ENCODE data around the gene TRABD2B. TPM values are rescaled to one million over a fixed set of nuclear protein-coding genes. Genes with fewer than 3 reads are reported as not detected.

Gene TRABD2B
- total and polyA plus RNA-seq, 2 experiments from 2014 or later: 1.00 to 2.3 TPM

- no peaks in the 10 kb centered on the region for H3K27me3 ChIP-seq
- H3K9me2 ChIP-seq (replicated peaks; ENCODE audit: insufficient read depth): no peaks in the 10 kb centered on the region
- H3K4me3 ChIP-seq: no peak overlapping the region
- H3K4me2 ChIP-seq: no peak overlapping the region
- WGBS (ENCODE audit: low lambda C conversion rate, missing lambda C conversion rate): 61% methylated on average over 3 of the region's 3 CpGs
- H2AFZ ChIP-seq: no peak overlapping the region
- no peak for DNase-seq (ENCODE audit: low spot score)
- peaks cover 12% of the 10 kb centered on the region for H3K4me1 ChIP-seq (ENCODE audit: insufficient read depth)
- no peaks in the 10 kb centered on the region for H3K9me3 ChIP-seq (ENCODE audit: low read depth)
- no peak for TF ChIP-seq EZH2phosphoT487 (IDR thresholded peaks at IDR 0.05; ENCODE audit: low read depth, severe bottlenecking, unreplicated experiment)
- no peak for TF ChIP-seq EZH2 (IDR thresholded peaks at IDR 0.05; ENCODE audit: borderline replicate concordance)
- TF ChIP-seq, protein P1, sequence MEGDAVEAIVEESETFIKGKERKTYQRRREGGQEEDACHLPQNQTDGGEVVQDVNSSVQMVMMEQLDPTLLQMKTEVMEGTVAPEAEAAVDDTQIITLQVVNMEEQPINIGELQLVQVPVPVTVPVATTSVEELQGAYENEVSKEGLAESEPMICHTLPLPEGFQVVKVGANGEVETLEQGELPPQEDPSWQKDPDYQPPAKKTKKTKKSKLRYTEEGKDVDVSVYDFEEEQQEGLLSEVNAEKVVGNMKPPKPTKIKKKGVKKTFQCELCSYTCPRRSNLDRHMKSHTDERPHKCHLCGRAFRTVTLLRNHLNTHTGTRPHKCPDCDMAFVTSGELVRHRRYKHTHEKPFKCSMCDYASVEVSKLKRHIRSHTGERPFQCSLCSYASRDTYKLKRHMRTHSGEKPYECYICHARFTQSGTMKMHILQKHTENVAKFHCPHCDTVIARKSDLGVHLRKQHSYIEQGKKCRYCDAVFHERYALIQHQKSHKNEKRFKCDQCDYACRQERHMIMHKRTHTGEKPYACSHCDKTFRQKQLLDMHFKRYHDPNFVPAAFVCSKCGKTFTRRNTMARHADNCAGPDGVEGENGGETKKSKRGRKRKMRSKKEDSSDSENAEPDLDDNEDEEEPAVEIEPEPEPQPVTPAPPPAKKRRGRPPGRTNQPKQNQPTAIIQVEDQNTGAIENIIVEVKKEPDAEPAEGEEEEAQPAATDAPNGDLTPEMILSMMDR (IDR thresholded peaks at IDR 0.05; ENCODE audit: poor library complexity): no peak
- no peak overlapping the region for H3K27ac ChIP-seq
- no peaks in the 10 kb centered on the region for H3K79me2 ChIP-seq
- no peaks in the 10 kb centered on the region for H4K20me1 ChIP-seq (ENCODE audit: insufficient read depth, poor library complexity, severe bottlenecking)
- H3K36me3 ChIP-seq (replicated peaks; ENCODE audit: insufficient read depth, low read depth): no peaks in the 10 kb centered on the region
Measured at GRCh38 chr1:47970882-47971281, 26.3 kb downstream of the TRABD2B start.

DNA sequence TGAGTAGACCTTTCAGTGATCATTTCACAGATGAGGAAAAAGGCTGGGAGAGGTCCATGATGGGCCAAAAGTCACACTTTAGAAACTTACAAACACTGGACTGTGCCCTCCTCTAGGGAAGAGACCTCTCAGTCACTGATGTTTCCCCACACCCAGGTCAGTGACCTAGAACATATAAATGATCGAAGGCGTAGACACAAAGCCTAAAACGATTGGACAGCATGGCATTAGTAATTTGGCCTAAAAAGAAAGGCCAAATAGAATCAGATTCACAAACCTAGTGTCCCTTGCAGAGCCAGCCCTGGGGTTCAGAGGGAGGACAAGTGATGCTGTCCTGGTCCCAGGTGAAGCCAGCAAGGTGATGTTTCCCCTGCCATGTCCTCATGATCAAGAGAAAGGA lies 27.7 kb downstream of the TRABD2B start:
- peak overlapping the region; percentile 45 for H3K27ac ChIP-seq
- peaks cover 16% of the 10 kb centered on the region for H3K4me1 ChIP-seq (ENCODE audit: insufficient read depth)
- H4K20me1 ChIP-seq (ENCODE audit: insufficient read depth, poor library complexity, severe bottlenecking): no peaks in the 10 kb centered on the region
- no peaks in the 10 kb centered on the region for H3K79me2 ChIP-seq
- no peak overlapping the region for H2AFZ ChIP-seq
- H3K36me3 ChIP-seq (replicated peaks; ENCODE audit: insufficient read depth, low read depth): no peaks in the 10 kb centered on the region
- H3K9me3 ChIP-seq (ENCODE audit: low read depth): no peaks in the 10 kb centered on the region
- DNase-seq (ENCODE audit: low spot score): no peak
- no peak for TF ChIP-seq EZH2phosphoT487 (IDR thresholded peaks at IDR 0.05; ENCODE audit: low read depth, severe bottlenecking, unreplicated experiment)
- H3K9me2 ChIP-seq (replicated peaks; ENCODE audit: insufficient read depth): no peaks in the 10 kb centered on the region
- no peaks in the 10 kb centered on the region for H3K27me3 ChIP-seq
- no peak overlapping the region for H3K4me3 ChIP-seq
- WGBS (ENCODE audit: low lambda C conversion rate, missing lambda C conversion rate): 74% methylated on average over 3 of the region's 3 CpGs
- H3K4me2 ChIP-seq: no peak overlapping the region

DNA sequence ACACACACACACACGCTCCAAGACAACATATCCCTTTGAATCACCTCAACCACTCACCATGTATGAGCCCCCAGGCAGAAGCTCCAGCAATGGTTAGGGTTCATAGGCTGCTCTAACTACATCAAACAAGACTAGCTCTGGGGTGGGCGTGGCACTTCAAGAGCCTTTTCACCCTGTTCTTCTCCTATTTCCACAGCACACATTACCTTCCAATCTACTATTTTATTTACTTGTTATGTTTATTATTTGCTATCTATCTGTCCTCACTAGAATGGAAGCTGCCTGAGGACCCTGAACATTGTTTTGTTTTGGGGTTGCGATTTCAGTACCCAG lies 28.7 kb downstream of the TRABD2B start:
- 95% methylated on average over 3 of the region's 3 CpGs for WGBS (ENCODE audit: low lambda C conversion rate, missing lambda C conversion rate)
- Histone ChIP-seq H3K9me2 (replicated peaks; ENCODE audit: insufficient read depth) (no peaks in the 10 kb centered on the region), H2AFZ (no peak overlapping the region), H3K27ac (no peak overlapping the region), H3K36me3 (replicated peaks; ENCODE audit: insufficient read depth, low read depth) (no peaks in the 10 kb centered on the region), H4K20me1 (ENCODE audit: insufficient read depth, poor library complexity, severe bottlenecking) (no peaks in the 10 kb centered on the region), H3K4me2 (no peak overlapping the region), H3K4me3 (no peak overlapping the region), H3K79me2 (no peaks in the 10 kb centered on the region), H3K4me1 (ENCODE audit: insufficient read depth) (peaks cover 25% of the 10 kb centered on the region), H3K27me3 (no peaks in the 10 kb centered on the region), H3K9me3 (ENCODE audit: low read depth) (no peaks in the 10 kb centered on the region)
- TF ChIP-seq EZH2 (IDR thresholded peaks at IDR 0.05; ENCODE audit: borderline replicate concordance) (no peak), EZH2phosphoT487 (IDR thresholded peaks at IDR 0.05; ENCODE audit: low read depth, severe bottlenecking, unreplicated experiment) (no peak)
- TF ChIP-seq, protein P1 (IDR thresholded peaks at IDR 0.05; ENCODE audit: poor library complexity): no peak
- DNase-seq (ENCODE audit: low spot score): no peak

GRCh38 chr1:47967864-47968555 lies 29.2 kb downstream of the TRABD2B start:
- no peaks in the 10 kb centered on the region for H4K20me1 ChIP-seq (ENCODE audit: insufficient read depth, poor library complexity, severe bottlenecking)
- no peaks in the 10 kb centered on the region for H3K9me3 ChIP-seq (ENCODE audit: low read depth)
- 86% methylated on average over 7 of the region's 7 CpGs for WGBS (ENCODE audit: low lambda C conversion rate, missing lambda C conversion rate)
- no peak overlapping the region for H3K27ac ChIP-seq
- no peaks in the 10 kb centered on the region for H3K9me2 ChIP-seq (replicated peaks; ENCODE audit: insufficient read depth)
- no peaks in the 10 kb centered on the region for H3K27me3 ChIP-seq
- H3K36me3 ChIP-seq (replicated peaks; ENCODE audit: insufficient read depth, low read depth): no peaks in the 10 kb centered on the region
- peaks cover 30% of the 10 kb centered on the region for H3K4me1 ChIP-seq (ENCODE audit: insufficient read depth)
- no peaks in the 10 kb centered on the region for H3K79me2 ChIP-seq
- no peak overlapping the region for H3K4me2 ChIP-seq
- TF ChIP-seq EZH2phosphoT487 (IDR thresholded peaks at IDR 0.05; ENCODE audit: low read depth, severe bottlenecking, unreplicated experiment) (no peak), EZH2 (IDR thresholded peaks at IDR 0.05; ENCODE audit: borderline replicate concordance) (no peak)
- TF ChIP-seq, protein P1 (IDR thresholded peaks at IDR 0.05; ENCODE audit: poor library complexity): no peak
- no peak overlapping the region for H2AFZ ChIP-seq
- H3K4me3 ChIP-seq: no peak overlapping the region
- DNase-seq (ENCODE audit: low spot score): no peak

All from hepatocyte (in vitro differentiated cells).